ENCODE results near the gene ZNF79.

Gene ZNF79

GRCh38 chr9:127470662-127471061 is 46.5 kb downstream of the ZNF79 start (continued):
- no peak for TF ChIP-seq GLIS3 (CRISPR knock-in tag; IDR thresholded peaks at IDR 0.05)
- TF ChIP-seq TOX (CRISPR knock-in tag; IDR thresholded peaks at IDR 0.05; ENCODE audit: borderline replicate concordance) = no peak
- TF ChIP-seq BACH2 (CRISPR knock-in tag; IDR thresholded peaks at IDR 0.05; ENCODE audit: borderline replicate concordance) = no peak
- no peak for TF ChIP-seq PPARA (CRISPR knock-in tag; IDR thresholded peaks at IDR 0.05; ENCODE audit: borderline replicate concordance)
- no peak for TF ChIP-seq CSDC2 (CRISPR knock-in tag; IDR thresholded peaks at IDR 0.05)
- TF ChIP-seq OSR1 (CRISPR knock-in tag; IDR thresholded peaks at IDR 0.05) = no peak
- no peak for TF ChIP-seq ZNF70 (CRISPR knock-in tag; IDR thresholded peaks at IDR 0.05)
- TF ChIP-seq POU6F1 (CRISPR knock-in tag; IDR thresholded peaks at IDR 0.05; ENCODE audit: borderline replicate concordance, low read depth) = no peak
- no peak for TF ChIP-seq ZFP30 (CRISPR knock-in tag; IDR thresholded peaks at IDR 0.05)

- TF ChIP-seq SNAI2 (CRISPR knock-in tag; IDR thresholded peaks at IDR 0.05) (no peak), ARNTL (CRISPR knock-in tag; IDR thresholded peaks at IDR 0.05; ENCODE audit: borderline replicate concordance, low read depth) (no peak), ZFP3 (CRISPR knock-in tag; IDR thresholded peaks at IDR 0.05) (no peak), PATZ1 (CRISPR knock-in tag; IDR thresholded peaks at IDR 0.05; ENCODE audit: borderline replicate concordance) (no peak), ZFP30 (CRISPR knock-in tag; IDR thresholded peaks at IDR 0.05) (no peak), ZNF70 (CRISPR knock-in tag; IDR thresholded peaks at IDR 0.05) (no peak)
- no peak for ATAC-seq
Observed at GRCh38 chr9:127473501-127473900, 49.3 kb downstream of the ZNF79 start.

- TF ChIP-seq POU6F1 (CRISPR knock-in tag; IDR thresholded peaks at IDR 0.05; ENCODE audit: borderline replicate concordance, low read depth) = no peak
- no peak for TF ChIP-seq RARB (CRISPR knock-in tag; IDR thresholded peaks at IDR 0.05)
- TF ChIP-seq SNAI2 (CRISPR knock-in tag; IDR thresholded peaks at IDR 0.05) = no peak
- no peak for ATAC-seq
Observed at GRCh38 chr9:127473932-127474331, 49.8 kb downstream of the ZNF79 start.

- ATAC-seq = no peak
- TF ChIP-seq SNAI2 (CRISPR knock-in tag; IDR thresholded peaks at IDR 0.05) (no peak), RARB (CRISPR knock-in tag; IDR thresholded peaks at IDR 0.05) (no peak), PATZ1 (CRISPR knock-in tag; IDR thresholded peaks at IDR 0.05; ENCODE audit: borderline replicate concordance) (no peak), CREB5 (CRISPR knock-in tag; IDR thresholded peaks at IDR 0.05; ENCODE audit: low read depth) (no peak), PPARA (CRISPR knock-in tag; IDR thresholded peaks at IDR 0.05; ENCODE audit: borderline replicate concordance) (no peak), ZNF565 (CRISPR knock-in tag; conservative IDR thresholded peaks at IDR 0.05; ENCODE audit: low read depth) (no peak), OSR1 (CRISPR knock-in tag; IDR thresholded peaks at IDR 0.05) (no peak), GLIS3 (CRISPR knock-in tag; IDR thresholded peaks at IDR 0.05) (no peak), ZFP3 (CRISPR knock-in tag; IDR thresholded peaks at IDR 0.05) (no peak), ZNF70 (CRISPR knock-in tag; IDR thresholded peaks at IDR 0.05) (no peak), TCF4 (CRISPR knock-in tag; IDR thresholded peaks at IDR 0.05; ENCODE audit: borderline replicate concordance) (no peak), CSDC2 (CRISPR knock-in tag; IDR thresholded peaks at IDR 0.05) (no peak), TSHZ2 (CRISPR knock-in tag; IDR thresholded peaks at IDR 0.05) (no peak), POU6F1 (CRISPR knock-in tag; IDR thresholded peaks at IDR 0.05; ENCODE audit: borderline replicate concordance, low read depth) (no peak), CSRNP3 (CRISPR knock-in tag; IDR thresholded peaks at IDR 0.05) (no peak), ESRRG (CRISPR knock-in tag; IDR thresholded peaks at IDR 0.05) (no peak), ZC3H10 (CRISPR knock-in tag; IDR thresholded peaks at IDR 0.05) (no peak)
Observed at GRCh38 chr9:127474592-127474991, 50.4 kb downstream of the ZNF79 start.

Measured in SK-N-SH treated with all-trans-retinoic acid at 6 μM for 48 hours (cell line).